GM19468 (cell line): ENCODE measurements around the gene RNF222.
A peak's percentile ranks its signal among the peaks of the same experiment; 100 is the strongest.
"Not testable (repeated sequence)": the region's sequence is repeated elsewhere in the genome, so short reads cannot be mapped to it uniquely, and the experiment has no call there.

ENCODE experiments used
- ATAC-seq: cut with Tn5 transposase; IDR thresholded peaks from one replicate; pipeline ENCODE4 v1.9.1; 2021; ENCODE audit warnings: mild to moderate bottlenecking, moderate library complexity, moderate number of reproducible peaks; ENCODE audit not compliant: unreplicated experiment; ENCODE audit errors: extremely low read depth

RNF222 gene

GRCh38 chr17:8383143-8383822 is 14.3 kb downstream of the RNF222 start, which contains the start of gene RPL26:
Gene RPL26, minus strand, starts transcription at chr17:8383193. Its CDS starts 883 bp downstream, at chr17:8382310.
- ATAC-seq = peak; percentile 75

DNA sequence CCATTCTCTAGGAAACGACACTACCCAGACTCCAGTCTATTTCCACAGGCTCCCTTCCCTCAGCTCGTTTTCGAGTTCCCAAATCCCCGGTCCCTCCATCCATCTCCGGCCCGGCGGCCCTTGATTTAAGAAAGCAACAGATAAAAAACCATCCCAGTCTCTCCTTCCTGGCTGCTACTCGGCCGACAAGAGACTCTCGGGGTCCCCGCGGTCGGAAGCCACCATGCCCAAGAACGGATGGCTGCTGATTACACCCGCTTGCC is 14.8 kb downstream of the RNF222 start:
- ATAC-seq = no peak

GRCh38 chr17:8382052-8382879 is 15.4 kb downstream of the RNF222 start:
- ATAC-seq = no peak

- no peak for ATAC-seq
These were observed 17.6 kb downstream of the RNF222 start for GRCh38 chr17:8380049-8380448.

- ATAC-seq = not testable (repeated sequence)
These were observed 19.5 kb downstream of the RNF222 start for GRCh38 chr17:8378117-8378516.

GRCh38 chr17:8377422-8377821 is 20.2 kb downstream of the RNF222 start:
- no peak for ATAC-seq

DNA sequence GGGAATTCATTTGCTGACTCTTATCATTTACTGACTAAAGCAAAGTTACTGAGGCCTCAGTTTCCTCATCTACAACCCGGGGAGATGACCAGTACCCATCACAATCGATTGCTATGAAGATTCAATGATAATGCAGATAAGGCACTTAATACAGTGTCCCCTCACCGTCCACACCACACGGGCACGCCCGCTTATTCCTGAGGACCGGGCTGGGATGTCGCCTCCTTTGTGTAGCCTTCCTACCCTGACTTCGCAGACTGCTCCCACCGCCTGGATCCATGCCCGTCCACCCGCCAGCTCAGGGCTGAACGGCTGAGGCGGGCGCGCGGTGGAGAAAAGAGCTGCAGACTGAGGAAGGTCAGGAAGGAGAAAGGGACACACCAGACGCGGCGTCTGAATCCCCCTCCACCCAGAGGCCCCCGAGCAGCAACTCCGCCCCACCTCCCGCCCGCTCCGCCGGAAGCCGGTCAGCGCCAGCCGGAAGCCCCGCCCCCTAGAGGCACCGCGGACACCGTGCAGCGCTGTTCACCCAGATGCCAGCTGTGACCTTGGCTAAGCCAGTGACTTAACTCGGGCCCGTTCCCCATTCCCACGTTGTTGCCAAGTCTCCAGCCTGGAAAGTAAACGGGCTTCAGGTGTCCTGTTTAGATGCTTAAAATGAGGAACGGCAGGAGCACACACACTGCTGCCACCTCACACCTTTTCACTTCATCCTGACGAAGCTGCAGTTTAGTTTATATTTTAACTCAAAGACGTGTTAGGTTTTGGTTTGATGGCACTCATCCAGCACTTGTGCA is 21.2 kb downstream of the RNF222 start, which contains the start of gene KRABD2:
Gene KRABD2 (minus strand): TSS at position 434 of the 797 bp plus-strand sequence.
- ATAC-seq = no peak

DNA sequence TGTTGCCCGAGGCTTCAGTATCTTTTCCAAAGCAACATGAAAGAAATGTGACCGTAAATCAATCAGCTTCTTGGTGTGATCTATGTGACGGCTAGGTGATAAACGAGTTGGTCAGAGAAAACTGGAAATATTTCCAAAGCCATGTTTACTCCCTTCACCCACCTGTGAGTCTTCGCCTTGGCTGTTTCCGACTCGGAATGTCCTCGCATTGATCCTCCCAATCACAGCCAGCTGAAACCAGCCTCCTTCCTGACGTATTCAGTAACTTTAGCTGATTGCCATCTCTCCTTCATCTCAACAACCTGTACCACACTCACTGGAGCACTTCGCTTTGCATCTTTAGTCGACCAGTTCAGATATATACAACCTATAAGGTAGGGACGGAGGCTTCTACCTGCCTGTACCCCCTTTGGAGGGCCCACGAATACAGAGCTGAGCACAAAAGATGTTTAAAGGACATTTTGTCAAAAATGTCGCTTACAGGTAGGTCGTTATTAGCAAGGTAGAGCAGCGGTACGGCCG is 21.8 kb downstream of the RNF222 start:
- ATAC-seq = no peak

GRCh38 chr17:8373856-8374255 is 23.8 kb downstream of the RNF222 start:
- ATAC-seq = not testable (repeated sequence)

DNA sequence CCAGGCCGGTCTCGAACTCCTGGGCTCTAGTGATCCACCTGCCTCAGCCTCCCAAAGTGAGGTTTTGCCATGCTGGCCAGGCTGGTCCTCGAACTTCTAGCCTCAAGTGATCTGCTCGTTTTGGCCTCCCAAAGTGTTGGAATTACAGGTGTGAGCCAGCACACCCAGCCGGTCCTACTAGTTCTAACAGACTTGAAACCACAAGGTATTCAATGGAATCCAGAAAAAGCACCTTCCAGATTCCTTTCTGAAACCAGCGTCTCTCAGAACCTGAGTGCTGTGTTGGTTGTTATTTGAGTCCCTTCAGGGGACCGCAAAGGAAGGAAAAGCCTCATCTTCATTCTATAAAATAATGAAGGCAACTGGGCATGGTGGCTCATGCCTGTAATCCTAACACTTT is 25.2 kb downstream of the RNF222 start:
- no peak for ATAC-seq

DNA sequence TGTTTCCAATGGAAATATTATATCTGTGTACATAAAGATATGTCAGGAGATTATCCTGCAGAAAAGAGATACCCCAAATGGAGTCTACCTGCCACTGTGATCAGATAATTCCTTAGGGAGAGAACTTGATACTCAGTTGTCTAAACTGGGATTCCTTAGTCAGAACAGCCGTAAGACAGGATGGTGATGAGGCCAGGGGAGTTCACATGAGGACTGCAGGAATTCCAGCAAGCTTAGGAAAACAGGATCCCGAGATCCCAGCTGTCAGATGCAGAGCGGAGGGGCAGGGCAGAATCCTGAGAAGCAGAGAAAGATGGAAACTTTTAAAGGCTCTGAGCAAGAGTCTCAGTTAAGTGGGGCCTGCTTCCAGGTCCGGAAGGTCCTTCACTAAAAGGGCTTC is 25.8 kb downstream of the RNF222 start:
- no peak for ATAC-seq

GRCh38 chr17:8369944-8370343 is 27.7 kb downstream of the RNF222 start:
- ATAC-seq = no peak

DNA sequence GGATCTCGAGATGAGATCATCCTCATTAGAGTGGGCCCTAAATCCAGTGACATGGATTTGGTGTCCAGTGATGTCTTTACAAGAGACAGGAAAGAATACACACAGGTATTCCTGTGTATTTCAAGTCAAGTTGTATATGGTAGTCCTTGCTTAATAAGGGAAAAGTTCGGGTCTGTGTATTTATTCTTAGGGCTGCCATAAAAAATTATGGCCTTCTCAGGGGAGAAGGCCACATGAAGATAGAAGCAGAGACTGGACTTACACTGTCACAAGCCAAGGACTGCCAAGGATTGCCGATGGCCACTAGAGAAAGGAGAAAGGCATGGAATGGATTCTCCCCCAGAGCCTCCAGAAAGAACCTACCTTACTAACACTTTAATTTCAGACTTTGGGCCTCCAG is 29.4 kb downstream of the RNF222 start:
- no peak for ATAC-seq

DNA sequence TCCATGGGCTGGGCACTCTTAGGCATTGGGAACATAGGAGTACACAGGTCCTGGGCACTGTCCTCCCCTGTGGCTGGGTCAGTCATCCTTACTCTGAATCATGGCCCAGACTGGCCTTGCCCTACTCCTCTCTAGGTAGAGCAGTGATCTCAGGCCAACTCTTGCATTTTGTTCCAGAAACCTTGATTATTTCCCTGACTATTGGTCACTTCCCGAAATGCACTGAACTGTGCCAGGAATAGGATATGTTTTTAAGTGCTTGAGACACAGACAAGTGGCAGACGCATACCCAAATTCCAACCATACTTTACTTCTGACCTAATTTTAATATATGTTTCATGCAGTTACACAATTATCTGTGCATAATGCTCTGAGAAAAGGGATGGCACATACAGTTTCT is 31.4 kb downstream of the RNF222 start:
- no peak for ATAC-seq

DNA sequence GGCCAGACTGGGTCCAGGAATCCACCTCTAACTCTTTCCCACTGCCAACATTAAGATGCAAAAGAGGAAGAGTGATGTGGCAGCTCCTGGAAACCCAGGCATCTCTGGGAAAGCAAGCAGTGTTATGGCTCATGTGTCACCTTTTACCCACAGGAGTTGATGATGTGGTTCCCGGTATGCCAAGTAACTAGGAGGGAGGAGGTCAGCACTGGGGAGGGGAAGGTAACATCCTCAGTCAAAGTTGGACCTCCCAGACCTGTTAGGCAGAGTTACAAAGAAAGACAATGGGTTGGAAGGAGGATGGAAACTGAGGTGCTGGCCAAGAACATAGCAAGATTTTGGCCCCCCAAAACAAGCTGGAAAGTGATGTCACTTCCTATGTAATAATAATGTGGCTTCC is 32.5 kb downstream of the RNF222 start:
- ATAC-seq = no peak

DNA sequence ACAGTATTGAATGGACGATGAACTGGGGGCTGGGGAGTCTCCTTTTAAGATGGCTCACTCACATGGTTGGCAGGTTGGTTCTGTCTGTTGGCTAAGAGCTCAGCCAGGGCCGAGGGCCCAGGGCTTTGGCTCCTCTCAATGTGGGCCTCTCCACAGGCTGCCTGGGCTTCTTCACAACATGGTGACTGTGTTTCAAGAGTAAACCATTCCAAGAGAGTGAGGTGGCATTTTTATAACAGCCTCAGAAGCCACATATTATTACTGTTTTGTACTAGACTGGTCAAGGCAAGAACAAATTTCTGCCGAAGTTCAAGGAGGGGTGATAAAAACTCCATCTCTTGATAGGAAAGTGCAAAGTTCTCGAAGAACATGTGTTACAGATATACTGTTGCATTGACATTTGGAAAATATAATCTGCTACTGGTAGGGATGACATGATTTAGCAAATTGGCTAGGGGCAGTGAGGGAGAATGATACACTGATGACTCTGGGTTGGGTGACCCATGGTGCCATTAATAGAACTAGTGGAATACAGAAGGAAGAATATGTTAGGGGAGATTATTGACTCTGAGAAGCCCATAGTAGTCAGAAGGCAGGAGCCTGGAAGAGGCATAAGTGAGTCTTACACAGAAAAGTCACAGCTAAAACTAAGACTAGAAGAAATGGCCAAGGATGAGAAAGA is 34.8 kb downstream of the RNF222 start:
- no peak for ATAC-seq

DNA sequence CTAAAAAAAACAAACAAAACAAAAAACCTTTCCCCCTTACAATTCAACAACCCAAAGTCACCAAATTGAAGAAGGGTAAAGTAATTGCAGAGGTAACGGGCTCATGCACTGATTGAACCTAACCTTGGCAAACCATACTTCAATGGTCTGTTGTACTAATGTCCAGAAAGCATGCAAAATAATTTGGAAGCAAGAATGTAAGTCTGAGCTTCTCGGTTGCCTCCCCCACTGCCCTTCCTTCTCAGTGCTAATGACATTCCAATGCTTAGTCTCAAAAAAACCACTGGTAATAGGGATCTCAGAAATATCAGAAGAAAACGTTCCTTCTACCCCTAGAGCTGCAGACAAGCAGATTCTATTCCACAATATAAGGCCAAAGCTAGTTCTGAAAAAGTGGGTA is 36.9 kb downstream of the RNF222 start:
- no peak for ATAC-seq

GRCh38 chr17:8360260-8360659 is 37.4 kb downstream of the RNF222 start:
- no peak for ATAC-seq

DNA sequence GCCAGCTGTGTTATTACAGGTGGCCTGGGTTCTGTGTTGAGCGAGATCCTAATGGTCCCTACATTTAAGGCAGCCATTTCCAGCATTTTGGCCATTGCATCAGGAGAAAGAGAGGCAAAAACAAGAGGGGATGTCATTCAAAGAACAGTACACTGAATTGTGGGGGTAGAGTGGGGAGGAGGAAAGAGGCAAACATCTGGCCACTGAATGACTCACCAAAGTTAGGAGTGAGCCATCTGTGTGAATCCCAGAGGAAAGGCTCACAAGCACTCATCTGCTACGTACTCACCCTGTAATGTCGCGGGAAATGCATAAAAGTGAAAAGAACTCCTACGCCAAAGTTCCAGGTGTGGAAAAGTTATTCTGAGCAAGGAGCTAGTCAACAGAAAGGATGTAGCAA is 37.9 kb downstream of the RNF222 start:
- no peak for ATAC-seq

DNA sequence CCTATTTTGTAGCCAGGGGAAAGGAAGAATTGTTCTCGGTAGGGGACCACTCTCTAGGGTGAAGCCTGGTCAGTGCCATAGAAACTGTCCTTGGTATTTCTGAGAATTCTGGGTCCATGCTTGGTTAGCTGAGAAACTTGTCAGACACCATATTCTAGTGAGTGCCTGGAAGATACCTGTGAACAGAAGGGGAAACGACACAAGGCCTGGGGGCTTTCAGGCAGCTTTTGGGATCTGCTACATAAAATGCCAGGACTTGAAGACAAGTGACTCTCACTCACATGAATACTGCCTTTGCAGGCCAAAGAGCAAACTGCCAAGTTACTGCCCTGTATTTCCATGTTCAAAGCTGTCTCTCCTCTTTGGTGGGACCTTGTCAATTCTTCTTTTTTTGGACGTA is 39.7 kb downstream of the RNF222 start:
- ATAC-seq = no peak
